Liver (tissue), 3 donors: Measurements from ENCODE around the gene ABCB1.

ENCODE experiments used
- CTCF ChIP-seq: fragments of 150-350 bp; IDR thresholded peaks from 2 replicates; pipeline ENCODE4 v1.5.1; 2017; ENCODE audit warnings: improper control_type of control experiment, low read depth, low read length; ENCODE audit not compliant: missing input control
- GABPA ChIP-seq, 2 donors: IDR thresholded peaks in 1 of 2; conservative IDR thresholded peaks in 1 of 2; 2 replicates each; pipeline ENCODE4 v1.6.1; 2016; ENCODE audit warnings: antibody characterized with exemption in 2 of 2, mild to moderate bottlenecking in 1 of 2, moderate library complexity in 1 of 2
- RAD21 ChIP-seq, 2 donors: IDR thresholded peaks; 2 replicates each; pipeline ENCODE4 v1.6.1; 2016; ENCODE audit warnings: antibody characterized with exemption in 2 of 2, mild to moderate bottlenecking in 2 of 2
- donor health status: healthy.
- donor health status: healthy.

- no peak for TF ChIP-seq CTCF
- no peak for TF ChIP-seq RAD21 (IDR thresholded peaks at IDR 0.05)
- TF ChIP-seq GABPA (IDR thresholded peaks at IDR 0.05 in 1 of 2, conservative IDR thresholded peaks at IDR 0.05 in 1 of 2) = no peak
Observed at GRCh38 chr7:87517891-87518290, 82.8 kb downstream of the ABCB1 start.
